Tibial nerve (tissue), 4 donors: ENCODE data around the gene FBXW7. TPM values are rescaled to one million over a fixed set of nuclear protein-coding genes. Genes with fewer than 3 reads are reported as not detected.

Experiments
- DNase-seq, 2 donors: peaks; one replicate each; pipeline ENCODE4 v3.0.0-alpha.2; 2019; ENCODE audit warnings: low spot score in 2 of 2
- H3K27ac ChIP-seq, 4 donors: fragments of 200-600 bp; sonication (generic) in 3 of 4; one replicate each; pipeline ENCODE4 v1.5.1; 2017 to 2019; ENCODE audit warnings: mild to moderate bottlenecking in 1 of 4
- H3K27me3 ChIP-seq, 2 donors: fragments of 200-600 bp; sonication (generic) in 1 of 2; one replicate each; pipeline versions ENCODE4 v1.5.1 to v1.6.0; 2017 to 2019
- H3K36me3 ChIP-seq, 3 donors: fragments of 200-600 bp; sonication (generic); one replicate each; pipeline ENCODE4 v1.5.1; 2018 to 2019
- H3K4me1 ChIP-seq, 4 donors: fragments of 200-600 bp; sonication (generic) in 3 of 4; one replicate each; pipeline ENCODE4 v1.5.1; 2017 to 2019
- H3K4me3 ChIP-seq, 4 donors: fragments of 200-600 bp; sonication (generic) in 3 of 4; one replicate each; pipeline ENCODE4 v1.5.1; 2017 to 2019; ENCODE audit warnings: mild to moderate bottlenecking in 1 of 4, moderate library complexity in 1 of 4
- H3K9me3 ChIP-seq, 4 donors: fragments of 200-600 bp; sonication (generic) in 3 of 4; one replicate each; pipeline ENCODE4 v1.5.1; 2017 to 2019
- EP300 ChIP-seq, 2 donors: sonication (generic); formaldehyde crosslinking; IDR thresholded peaks; one replicate each; pipeline ENCODE4 v1.6.1; 2017; ENCODE audit warnings: antibody characterized with exemption in 2 of 2, mild to moderate bottlenecking in 1 of 2
- POLR2A ChIP-seq, 2 donors: fragments of 450-650 bp; IDR thresholded peaks; one replicate each; pipeline ENCODE4 v1.6.1; 2017; ENCODE audit warnings: antibody characterized with exemption in 2 of 2, mild to moderate bottlenecking in 2 of 2, moderate library complexity in 2 of 2
- WGBS, 2 donors: methylation state at CpG; one replicate each; pipeline ENCODE4 v1.1.5; 2018; 5-methylcytosine and 5-hydroxymethylcytosine counted together
- total RNA-seq, 4 donors: library from RNA; depleted of rRNA; stranded (reverse); fragments of >200 nt; gene quantifications; one replicate each; pipeline ENCODE4 v1.1.0, GENCODE V29; 2016
- TF ChIP-seq, protein P1 (sequence below), 5 experiments: fragments of 200-600 bp in 3 of 5; fragments of 450-650 bp in 2 of 5; sonication (generic) in 3 of 5; IDR thresholded peaks; one replicate each; pipeline ENCODE4 v1.5.1; 2016 to 2019; ENCODE audit warnings: antibody characterized with exemption in 5 of 5, mild to moderate bottlenecking in 3 of 5, moderate library complexity in 2 of 5

FBXW7 gene
- total RNA-seq, 4 donors from 2014 or later = 40.8 to 85.7 (median 62.1) TPM

GRCh38 chr4:152309418-152309817 is 226.5 kb downstream of the FBXW7 start:
- TF ChIP-seq, protein P1, sequence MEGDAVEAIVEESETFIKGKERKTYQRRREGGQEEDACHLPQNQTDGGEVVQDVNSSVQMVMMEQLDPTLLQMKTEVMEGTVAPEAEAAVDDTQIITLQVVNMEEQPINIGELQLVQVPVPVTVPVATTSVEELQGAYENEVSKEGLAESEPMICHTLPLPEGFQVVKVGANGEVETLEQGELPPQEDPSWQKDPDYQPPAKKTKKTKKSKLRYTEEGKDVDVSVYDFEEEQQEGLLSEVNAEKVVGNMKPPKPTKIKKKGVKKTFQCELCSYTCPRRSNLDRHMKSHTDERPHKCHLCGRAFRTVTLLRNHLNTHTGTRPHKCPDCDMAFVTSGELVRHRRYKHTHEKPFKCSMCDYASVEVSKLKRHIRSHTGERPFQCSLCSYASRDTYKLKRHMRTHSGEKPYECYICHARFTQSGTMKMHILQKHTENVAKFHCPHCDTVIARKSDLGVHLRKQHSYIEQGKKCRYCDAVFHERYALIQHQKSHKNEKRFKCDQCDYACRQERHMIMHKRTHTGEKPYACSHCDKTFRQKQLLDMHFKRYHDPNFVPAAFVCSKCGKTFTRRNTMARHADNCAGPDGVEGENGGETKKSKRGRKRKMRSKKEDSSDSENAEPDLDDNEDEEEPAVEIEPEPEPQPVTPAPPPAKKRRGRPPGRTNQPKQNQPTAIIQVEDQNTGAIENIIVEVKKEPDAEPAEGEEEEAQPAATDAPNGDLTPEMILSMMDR (IDR thresholded peaks at IDR 0.05) = no peak
- TF ChIP-seq POLR2A (IDR thresholded peaks at IDR 0.05) (no peak), EP300 (IDR thresholded peaks at IDR 0.05) (no peak)
- DNase-seq = no peak
- 83 to 88% methylated on average over 2 of the region's 2 CpGs for WGBS, 2 donors
- Histone ChIP-seq H3K9me3 (no peaks in the 10 kb centered on the region), H3K4me3 (no peak overlapping the region), H3K27ac (no peak overlapping the region), H3K27me3 (no peaks in the 10 kb centered on the region), H3K36me3 (no peaks in the 10 kb centered on the region), H3K4me1 (no peaks in the 10 kb centered on the region)

DNA sequence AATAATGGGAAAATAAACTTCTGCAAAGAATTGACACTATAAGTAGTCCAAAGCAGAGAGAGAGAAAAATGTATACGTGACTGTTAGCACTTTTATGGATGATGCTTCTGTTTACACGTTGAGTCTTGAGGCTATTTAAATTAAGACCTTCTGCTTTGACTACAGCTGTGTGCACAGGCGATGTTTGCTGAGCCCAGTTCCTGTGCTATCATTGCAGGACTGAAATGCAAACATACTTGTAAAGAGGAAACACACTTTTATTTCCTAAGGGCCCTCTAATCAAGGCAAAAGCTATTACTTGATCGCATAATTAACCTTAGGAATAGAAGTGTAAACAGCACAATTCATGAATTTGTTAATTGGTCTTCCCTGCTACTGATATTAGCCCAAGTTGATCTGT is 226.9 kb downstream of the FBXW7 start:
- TF ChIP-seq EP300 (IDR thresholded peaks at IDR 0.05) (no peak), POLR2A (IDR thresholded peaks at IDR 0.05) (no peak)
- TF ChIP-seq, protein P1 (IDR thresholded peaks at IDR 0.05) = no peak
- H3K27ac ChIP-seq = no peak overlapping the region
- no peaks in the 10 kb centered on the region for H3K27me3 ChIP-seq
- H3K9me3 ChIP-seq = no peaks in the 10 kb centered on the region
- DNase-seq = no peak
- WGBS, 2 donors = 70 to 71% methylated on average over 4 of the region's 4 CpGs
- no peaks in the 10 kb centered on the region for H3K36me3 ChIP-seq
- H3K4me3 ChIP-seq = no peak overlapping the region
- no peaks in the 10 kb centered on the region for H3K4me1 ChIP-seq

DNA sequence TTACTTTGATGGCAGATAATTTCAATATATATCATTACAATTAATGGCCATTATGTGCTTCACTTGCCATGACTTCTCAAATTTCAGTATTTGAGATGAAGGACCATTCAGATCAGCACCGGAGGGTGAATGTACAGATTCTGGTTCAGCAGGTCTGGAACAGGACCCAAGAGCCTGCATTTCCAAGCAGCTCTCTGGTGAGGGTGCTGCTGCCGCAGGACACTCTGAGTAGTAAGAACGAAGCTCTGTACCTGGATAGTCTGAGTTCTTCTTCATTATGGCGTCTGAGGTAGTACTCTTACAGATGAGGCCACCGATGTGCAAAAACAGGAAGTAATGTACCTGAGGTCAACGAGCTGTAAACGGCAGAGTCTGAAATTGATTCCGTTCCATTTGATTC is 228.2 kb downstream of the FBXW7 start:
- TF ChIP-seq EP300 (IDR thresholded peaks at IDR 0.05) = no peak
- H3K4me1 ChIP-seq = no peaks in the 10 kb centered on the region
- H3K27ac ChIP-seq = no peak overlapping the region
- H3K4me3 ChIP-seq = no peak overlapping the region
- DNase-seq = no peak
- 87 to 88% methylated on average over 8 of the region's 8 CpGs for WGBS, 2 donors
- H3K27me3 ChIP-seq = no peaks in the 10 kb centered on the region
- H3K36me3 ChIP-seq = no peaks in the 10 kb centered on the region
- no peaks in the 10 kb centered on the region for H3K9me3 ChIP-seq

- TF ChIP-seq EP300 (IDR thresholded peaks at IDR 0.05) = no peak
- no peak for TF ChIP-seq POLR2A (IDR thresholded peaks at IDR 0.05)
- TF ChIP-seq, protein P1 (IDR thresholded peaks at IDR 0.05) = no peak
- DNase-seq = no peak
- WGBS, 2 donors = 51 to 63% methylated on average over 1 of the region's 1 CpG
Measured at GRCh38 chr4:152306541-152306940, 229.4 kb downstream of the FBXW7 start.

DNA sequence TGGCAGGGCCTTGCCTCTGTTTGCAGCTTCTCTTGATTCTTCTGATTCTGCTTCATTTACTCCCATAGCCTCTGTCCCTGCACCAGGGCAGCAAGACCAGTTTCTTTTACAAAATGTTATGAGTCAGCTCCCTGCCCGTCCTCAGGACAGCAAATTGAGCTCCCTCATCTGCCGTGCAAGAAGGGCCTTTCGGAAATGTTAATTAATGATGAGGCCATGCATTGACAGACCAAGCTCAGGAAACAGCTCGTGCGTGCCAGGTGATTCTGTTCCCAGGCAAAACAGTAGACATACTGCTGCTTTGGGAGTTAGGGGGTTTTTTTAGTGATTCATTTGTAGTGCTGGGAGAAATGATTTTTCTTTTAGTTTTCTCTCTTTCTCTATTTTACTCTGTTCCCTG is 231.7 kb downstream of the FBXW7 start:
- WGBS, 2 donors = 59 to 81% methylated on average over 5 of the region's 5 CpGs
- no peak for DNase-seq
- no peak overlapping the region for H3K27ac ChIP-seq
- no peaks in the 10 kb centered on the region for H3K27me3 ChIP-seq
- no peaks in the 10 kb centered on the region for H3K9me3 ChIP-seq
- H3K36me3 ChIP-seq = no peaks in the 10 kb centered on the region
- H3K4me3 ChIP-seq = no peak overlapping the region
- H3K4me1 ChIP-seq = no peaks in the 10 kb centered on the region
- TF ChIP-seq POLR2A (IDR thresholded peaks at IDR 0.05) (no peak), EP300 (IDR thresholded peaks at IDR 0.05) (no peak)
- TF ChIP-seq, protein P1 (IDR thresholded peaks at IDR 0.05) = no peak

More at GRCh38 chr4:152306541-152306940, 229.4 kb downstream of the FBXW7 start:
- no peaks in the 10 kb centered on the region for H3K36me3 ChIP-seq
- H3K9me3 ChIP-seq = no peaks in the 10 kb centered on the region
- H3K27me3 ChIP-seq = no peaks in the 10 kb centered on the region
- no peak overlapping the region for H3K4me3 ChIP-seq
- no peak overlapping the region for H3K27ac ChIP-seq
- H3K4me1 ChIP-seq = no peaks in the 10 kb centered on the region

- no peak overlapping the region for H3K4me3 ChIP-seq
- 89 to 90% methylated on average over 6 of the region's 6 CpGs for WGBS, 2 donors
- DNase-seq = no peak
- H3K27ac ChIP-seq = no peak overlapping the region
- peaks cover 0 to 3% (median 0%) of the 10 kb centered on the region in 4 donors for H3K4me1 ChIP-seq
- H3K9me3 ChIP-seq = no peaks in the 10 kb centered on the region
- H3K36me3 ChIP-seq = no peaks in the 10 kb centered on the region
- no peaks in the 10 kb centered on the region for H3K27me3 ChIP-seq
- TF ChIP-seq, protein P1 (IDR thresholded peaks at IDR 0.05) = no peak
- no peak for TF ChIP-seq EP300 (IDR thresholded peaks at IDR 0.05)
- TF ChIP-seq POLR2A (IDR thresholded peaks at IDR 0.05) = no peak
Measured at GRCh38 chr4:152301381-152301780, 234.5 kb downstream of the FBXW7 start.
